ENCODE data around the gene RFNG. TPM values are rescaled to one million over a fixed set of nuclear protein-coding genes. Genes with fewer than 3 reads are reported as not detected.

Gene RFNG
- total and polyA plus RNA-seq, 8 donors, result 18.2 to 59.1 (median 29.6) TPM

DNA sequence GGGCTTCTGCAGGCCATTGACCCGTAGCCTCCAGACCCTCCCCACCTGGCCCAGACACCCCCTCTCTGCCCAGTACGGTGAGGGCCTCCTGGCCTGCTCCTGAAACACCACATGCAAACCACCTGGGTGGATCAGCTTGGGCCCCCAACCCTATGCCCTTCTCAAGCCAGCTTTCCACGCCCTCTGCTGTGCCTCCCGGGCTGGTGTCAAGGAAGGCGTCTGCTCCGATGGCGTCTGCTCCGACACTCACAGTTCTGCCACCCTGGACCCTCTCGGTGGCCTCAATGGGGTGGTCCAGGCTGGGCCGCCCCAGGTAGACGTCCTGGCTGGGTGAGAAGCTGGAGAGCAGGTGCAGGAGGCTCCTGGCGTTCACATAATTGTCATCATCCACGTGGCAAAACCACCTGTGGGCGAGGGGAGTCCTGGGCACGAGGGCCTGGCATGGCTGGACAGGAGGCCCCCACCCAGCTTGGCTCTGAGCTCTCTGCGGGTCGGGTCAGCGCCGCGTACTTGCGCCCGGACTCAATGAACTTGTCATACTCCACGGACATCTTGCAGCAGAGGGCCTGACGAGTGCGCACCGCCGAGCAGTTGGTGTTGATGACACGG, 1.4 kb downstream of the RFNG start:
- no peak overlapping the region for H3K27ac ChIP-seq
- H3K36me3 ChIP-seq, result peaks cover 0 to 4% (median 0%) of the 10 kb centered on the region in 3 donors
- H3K9me3 ChIP-seq, result no peaks in the 10 kb centered on the region
- DNase-seq (peak in 3 of 6 donors; percentile 3 to 21 (median 20)), ATAC-seq (no peak), FAIRE-seq (no peak)
- 81 to 84% methylated on average over 28 of the region's 28 CpGs for WGBS, 2 donors
- intact Hi-C loops (cut with DNase I), result no loop called here
- H3K27me3 ChIP-seq, result no peaks in the 10 kb centered on the region
- H3K4me1 ChIP-seq, result peaks cover 0 to 11% (median 0%) of the 10 kb centered on the region in 3 donors
- TF ChIP-seq, protein P1, sequence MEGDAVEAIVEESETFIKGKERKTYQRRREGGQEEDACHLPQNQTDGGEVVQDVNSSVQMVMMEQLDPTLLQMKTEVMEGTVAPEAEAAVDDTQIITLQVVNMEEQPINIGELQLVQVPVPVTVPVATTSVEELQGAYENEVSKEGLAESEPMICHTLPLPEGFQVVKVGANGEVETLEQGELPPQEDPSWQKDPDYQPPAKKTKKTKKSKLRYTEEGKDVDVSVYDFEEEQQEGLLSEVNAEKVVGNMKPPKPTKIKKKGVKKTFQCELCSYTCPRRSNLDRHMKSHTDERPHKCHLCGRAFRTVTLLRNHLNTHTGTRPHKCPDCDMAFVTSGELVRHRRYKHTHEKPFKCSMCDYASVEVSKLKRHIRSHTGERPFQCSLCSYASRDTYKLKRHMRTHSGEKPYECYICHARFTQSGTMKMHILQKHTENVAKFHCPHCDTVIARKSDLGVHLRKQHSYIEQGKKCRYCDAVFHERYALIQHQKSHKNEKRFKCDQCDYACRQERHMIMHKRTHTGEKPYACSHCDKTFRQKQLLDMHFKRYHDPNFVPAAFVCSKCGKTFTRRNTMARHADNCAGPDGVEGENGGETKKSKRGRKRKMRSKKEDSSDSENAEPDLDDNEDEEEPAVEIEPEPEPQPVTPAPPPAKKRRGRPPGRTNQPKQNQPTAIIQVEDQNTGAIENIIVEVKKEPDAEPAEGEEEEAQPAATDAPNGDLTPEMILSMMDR (IDR thresholded peaks at IDR 0.05), result no peak
- peak overlapping the region in 3 of 4 donors; percentile 68 to 92 (median 81) for H3K4me3 ChIP-seq

DNA sequence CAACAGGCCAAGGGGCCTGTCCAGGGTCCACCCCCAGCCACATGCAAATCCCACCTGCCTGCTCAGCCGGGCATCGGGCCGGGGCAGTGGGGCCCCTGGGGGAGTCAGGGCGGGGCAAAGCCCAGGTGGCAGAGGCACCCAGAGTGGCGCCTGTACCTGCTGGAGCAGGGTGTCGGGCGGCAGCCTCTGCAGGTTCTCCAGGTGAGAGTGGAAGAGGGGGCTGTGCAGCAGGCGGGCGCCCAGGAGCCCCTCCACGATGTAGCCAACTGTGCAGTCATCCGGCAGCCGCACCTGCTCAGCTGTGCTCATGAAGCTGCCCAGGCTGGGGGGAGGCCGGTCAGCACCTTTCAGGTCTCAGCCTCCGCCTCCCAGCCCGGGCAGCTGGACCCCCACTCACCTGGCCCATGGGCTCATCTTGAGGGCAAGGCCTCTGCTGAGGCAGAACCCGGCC, 2.1 kb downstream of the RFNG start:
- H3K36me3 ChIP-seq, result no peaks in the 10 kb centered on the region
- no peak for FAIRE-seq
- no peak overlapping the region for H3K4me3 ChIP-seq
- TF ChIP-seq, protein P1 (IDR thresholded peaks at IDR 0.05), result no peak
- H3K27ac ChIP-seq, result no peak overlapping the region
- intact Hi-C loops (cut with DNase I), result no loop called here
- no peak for ATAC-seq
- peak in 3 of 6 donors; percentile 16 to 72 (median 39) for DNase-seq
- H3K27me3 ChIP-seq, result no peaks in the 10 kb centered on the region
- H3K9me3 ChIP-seq, result no peaks in the 10 kb centered on the region
- 92 to 97% methylated on average over 16 of the region's 16 CpGs for WGBS, 2 donors
- H3K4me1 ChIP-seq, result peaks cover 0 to 11% (median 0%) of the 10 kb centered on the region in 3 donors

DNA sequence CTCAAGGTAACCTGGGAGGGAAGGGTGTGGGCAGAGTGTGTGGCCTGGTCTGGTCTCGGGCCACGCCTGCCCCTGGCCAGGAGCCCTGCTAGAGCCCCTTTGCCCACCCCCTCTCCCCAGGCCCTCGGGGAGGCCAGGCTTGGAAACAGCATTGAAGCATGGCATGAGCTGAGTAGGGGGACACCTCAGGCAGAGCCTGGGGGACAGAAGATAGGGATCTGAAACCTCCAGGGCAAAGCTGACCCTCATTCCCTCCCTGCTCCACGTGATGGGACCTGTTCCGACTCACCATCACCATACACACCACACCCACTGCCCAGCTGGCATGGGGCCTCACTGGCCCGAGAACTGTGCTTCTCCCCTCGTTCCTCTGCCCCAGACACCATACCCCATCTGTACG, 2.5 kb downstream of the RFNG start:
- no peak for DNase-seq
- 90 to 95% methylated on average over 8 of the region's 8 CpGs for WGBS, 2 donors
- Histone ChIP-seq H3K4me1 (peaks cover 0 to 11% (median 0%) of the 10 kb centered on the region in 3 donors), H3K27ac (no peak overlapping the region), H3K36me3 (no peaks in the 10 kb centered on the region), H3K27me3 (no peaks in the 10 kb centered on the region), H3K4me3 (no peak overlapping the region), H3K9me3 (no peaks in the 10 kb centered on the region)
- no peak for ATAC-seq
- FAIRE-seq, result no peak
- TF ChIP-seq, protein P1 (IDR thresholded peaks at IDR 0.05), result no peak
- intact Hi-C loops (cut with DNase I), result no loop called here

DNA sequence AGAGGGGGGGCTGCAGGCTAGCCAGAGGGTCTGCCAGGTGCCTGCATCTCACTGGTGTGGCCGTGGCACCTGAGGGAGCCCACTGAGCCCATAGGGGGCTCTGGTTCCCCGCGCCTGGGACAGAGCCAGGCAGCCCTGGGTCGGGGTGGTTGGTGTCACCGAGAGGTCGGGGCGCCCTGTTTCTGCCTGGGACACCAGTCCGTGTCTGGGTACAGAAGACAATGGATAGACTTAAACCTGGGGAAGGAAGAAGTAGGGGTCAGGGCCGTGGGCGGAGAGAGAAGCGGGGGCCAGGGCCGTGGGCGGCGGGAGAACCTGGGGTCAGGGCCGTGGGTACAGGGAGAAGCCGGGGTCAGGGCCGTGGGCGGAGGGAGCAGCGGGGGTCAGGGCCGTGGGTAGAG, 3.0 kb downstream of the RFNG start:
- 89 to 90% methylated on average over 20 of the region's 20 CpGs for WGBS, 2 donors
- no peak for ATAC-seq
- Histone ChIP-seq H3K9me3 (no peaks in the 10 kb centered on the region), H3K36me3 (no peaks in the 10 kb centered on the region), H3K4me3 (no peak overlapping the region), H3K4me1 (peaks cover 0 to 11% (median 0%) of the 10 kb centered on the region in 3 donors), H3K27me3 (no peaks in the 10 kb centered on the region), H3K27ac (no peak overlapping the region)
- intact Hi-C loops (cut with DNase I), result no loop called here
- peak in 2 of 6 donors; percentile 31 to 74 for DNase-seq
- TF ChIP-seq, protein P1 (IDR thresholded peaks at IDR 0.05), result no peak
- no peak for FAIRE-seq

DNA sequence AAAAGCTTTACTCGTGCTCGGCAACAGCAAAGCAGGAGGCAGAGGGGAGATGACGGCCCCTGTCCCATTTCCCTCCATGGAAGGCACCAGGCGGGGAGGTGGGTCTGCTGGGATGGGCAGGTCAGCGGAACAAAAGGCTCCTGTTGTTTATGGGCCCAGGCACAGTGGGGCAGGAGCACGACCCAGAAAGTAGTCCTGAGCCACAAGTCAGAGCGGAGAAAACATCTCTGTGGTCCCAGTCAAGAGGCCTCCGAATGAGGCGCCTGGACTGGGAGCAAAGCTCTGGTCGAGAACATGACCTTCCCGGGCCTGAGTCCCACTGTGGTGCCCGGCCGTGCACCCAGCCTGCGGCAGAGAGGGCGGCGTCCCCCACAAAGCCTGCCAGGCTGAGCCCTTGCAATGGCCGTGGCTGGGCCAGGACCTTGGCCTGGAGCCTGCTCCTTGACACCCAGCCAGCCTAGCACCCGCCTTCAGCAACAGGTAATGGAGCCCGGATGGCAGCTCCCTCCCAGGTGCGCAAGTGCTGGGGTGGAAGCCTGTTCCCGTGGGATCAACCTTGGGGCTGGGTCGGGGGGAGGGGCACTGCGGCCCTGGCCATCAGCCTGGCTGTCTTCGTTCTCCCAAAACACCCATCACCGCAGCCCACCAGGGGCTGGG, 3.6 kb downstream of the RFNG start:
- TF ChIP-seq, protein P1 (IDR thresholded peaks at IDR 0.05), result no peak
- Histone ChIP-seq H3K27me3 (no peaks in the 10 kb centered on the region), H3K36me3 (no peaks in the 10 kb centered on the region), H3K4me3 (no peak overlapping the region), H3K27ac (no peak overlapping the region), H3K9me3 (no peaks in the 10 kb centered on the region), H3K4me1 (peaks cover 0 to 9% (median 0%) of the 10 kb centered on the region in 3 donors)
- WGBS, 2 donors, result 87 to 89% methylated on average over 25 of the region's 25 CpGs
- intact Hi-C loops (cut with DNase I), result no loop called here
- FAIRE-seq (no peak), DNase-seq (peak in 1 of 6 donors; percentile 70), ATAC-seq (no peak)

All from pancreas (tissue), 10 donors.